T follicular helper cell (primary cell): ENCODE data around the gene MGAT4C.

Experiments
- DNase-seq: peaks from one replicate; pipeline ENCODE4 v3.0.0-alpha.2; 2020; ENCODE audit warnings: low read depth

The MGAT4C gene

GRCh38 chr12:86229772-86230171 is 26.4 kb downstream of the MGAT4C start:
- DNase-seq, result no peak

- DNase-seq, result no peak
Measured at GRCh38 chr12:86228656-86229055, 27.5 kb downstream of the MGAT4C start.

- no peak for DNase-seq
Measured at GRCh38 chr12:86226481-86226880, 29.7 kb downstream of the MGAT4C start.

GRCh38 chr12:86216591-86216990 is 39.6 kb downstream of the MGAT4C start:
- no peak for DNase-seq

- DNase-seq, result no peak
Measured at GRCh38 chr12:86213012-86213411, 43.2 kb downstream of the MGAT4C start.

- DNase-seq, result no peak
Measured at GRCh38 chr12:86198696-86199444, 57.3 kb downstream of the MGAT4C start.

GRCh38 chr12:86196465-86196864 is 59.7 kb downstream of the MGAT4C start:
- no peak for DNase-seq

- no peak for DNase-seq
Measured at GRCh38 chr12:86194721-86195120, 61.5 kb downstream of the MGAT4C start.

- DNase-seq, result no peak
Measured at GRCh38 chr12:86193931-86194330, 62.3 kb downstream of the MGAT4C start.

- DNase-seq, result no peak
Measured at GRCh38 chr12:86188226-86188625, 68.0 kb downstream of the MGAT4C start.

GRCh38 chr12:86186449-86186848 is 69.7 kb downstream of the MGAT4C start:
- DNase-seq, result no peak

- no peak for DNase-seq
Measured at GRCh38 chr12:86179855-86180254, 76.3 kb downstream of the MGAT4C start.

GRCh38 chr12:86174188-86174587 is 82.0 kb downstream of the MGAT4C start:
- no peak for DNase-seq

GRCh38 chr12:86172913-86173443 is 83.2 kb downstream of the MGAT4C start:
- DNase-seq, result no peak

- no peak for DNase-seq
Measured at GRCh38 chr12:86170051-86170450, 86.1 kb downstream of the MGAT4C start.

GRCh38 chr12:86158956-86159355 is 97.2 kb downstream of the MGAT4C start:
- DNase-seq, result no peak

- no peak for DNase-seq
Measured at GRCh38 chr12:86154620-86155019, 101.6 kb downstream of the MGAT4C start.

GRCh38 chr12:86148612-86149011 is 107.6 kb downstream of the MGAT4C start:
- no peak for DNase-seq

- DNase-seq, result no peak
Measured at GRCh38 chr12:86148071-86148470, 108.1 kb downstream of the MGAT4C start.

- no peak for DNase-seq
Measured at GRCh38 chr12:86145156-86145555, 111.0 kb downstream of the MGAT4C start.

- no peak for DNase-seq
Measured at GRCh38 chr12:86143162-86143561, 113.0 kb downstream of the MGAT4C start.

- DNase-seq, result no peak
Measured at GRCh38 chr12:86139671-86140070, 116.5 kb downstream of the MGAT4C start.

- DNase-seq, result no peak
Measured at GRCh38 chr12:86138770-86139169, 117.4 kb downstream of the MGAT4C start.

- no peak for DNase-seq
Measured at GRCh38 chr12:86137936-86138335, 118.3 kb downstream of the MGAT4C start.
